K562 (cell line): Measurements from ENCODE around the gene POLD1. TPM values are rescaled to one million over a fixed set of nuclear protein-coding genes. Genes with fewer than 3 reads are reported as not detected.

ENCODE experiments used
- CBX2 ChIP-seq: fragments of 200-600 bp; sonication (generic); IDR thresholded peaks from one replicate; pipeline ENCODE4 v1.6.1; 2012; ENCODE audit warnings: mild to moderate bottlenecking, low read length, inconsistent platforms; ENCODE audit not compliant: insufficient read depth, poor library complexity, severe bottlenecking
- HDAC2 ChIP-seq: fragments of 450-650 bp; IDR thresholded peaks from 2 replicates; pipeline ENCODE4 v1.6.1; 2016; ENCODE audit warnings: mild to moderate bottlenecking
- L3MBTL2 ChIP-seq: fragments of 450-650 bp; IDR thresholded peaks from 2 replicates; pipeline ENCODE4 v1.6.1; 2016; ENCODE audit warnings: mild to moderate bottlenecking, moderate library complexity
- NFIC ChIP-seq: fragments of 450-650 bp; IDR thresholded peaks from 2 replicates; pipeline ENCODE4 v1.6.1; 2017; ENCODE audit warnings: mild to moderate bottlenecking, inconsistent platforms
- PRMT5 ChIP-seq: sonication (generic); formaldehyde crosslinking; IDR thresholded peaks from 2 replicates; pipeline ENCODE4 v1.5.0; 2020; ENCODE audit warnings: missing genetic modification reagents
- ZNF140 ChIP-seq: fragments of 250-450 bp; sonication (Bioruptor Pico); IDR thresholded peaks from 2 replicates; pipeline ENCODE4 v1.8.0; 2021; ENCODE audit warnings: moderate library complexity, mild to moderate bottlenecking, inconsistent platforms
- polyA plus RNA-seq, 8 experiments: library from polyadenylated mRNA; depleted of rRNA in 4 of 8; stranded (reverse) in 5 of 8; unstranded in 3 of 8; fragments of >200 nt; fragmentation: Nextera tagmentation in 2 of 8; fragmentation: Illumina TruSeq in 1 of 8; extraction: Ambion mirVana in 2 of 8; extraction: Trizol in 1 of 8; gene quantifications; 2 replicates each; pipeline versions ENCODE4 v1.2.1 to v1.2.3, GENCODE V29; 2011 to 2014; ENCODE audit warnings: inconsistent platforms in 1 of 8, missing spikeins in 1 of 8
- total RNA-seq, 7 experiments: library from RNA; depleted of rRNA in 6 of 7; stranded (reverse); fragments of >200 nt in 6 of 7; fragmentation: Illumina TruSeq in 2 of 7; extraction: Trizol in 2 of 7; gene quantifications; 2 replicates each; pipeline versions ENCODE4 v1.2.1 to v1.2.3, GENCODE V29; 2011 to 2021; ENCODE audit warnings: low replicate concordance in 1 of 7
- TF ChIP-seq, protein P1 (sequence below): IDR thresholded peaks from 3 replicates; pipeline ENCODE4 v1.6.1; 2011; ENCODE audit warnings: borderline replicate concordance, mild to moderate bottlenecking, moderate library complexity; ENCODE audit not compliant: insufficient read length; ENCODE audit errors: extremely low read depth
- TF ChIP-seq, protein P2 (sequence below), 2 experiments: fragments of 450-650 bp in 1 of 2; sonication (generic) in 1 of 2; formaldehyde crosslinking in 1 of 2; IDR thresholded peaks; 2 replicates each; pipeline versions ENCODE4 v1.7.1 to v1.9.0; 2016 to 2022; ENCODE audit warnings: inconsistent platforms in 1 of 2, mild to moderate bottlenecking in 1 of 2, missing genetic modification reagents in 1 of 2
- TF ChIP-seq, protein P3 (sequence below): fragments of 450-650 bp; IDR thresholded peaks from 2 replicates; pipeline ENCODE4 v1.6.1; 2018; ENCODE audit warnings: mild to moderate bottlenecking, low read depth; ENCODE audit not compliant: partially characterized antibody
- TF ChIP-seq, protein P4 (sequence below): fragments of 200-800 bp; sonication (Bioruptor generic); IDR thresholded peaks from 2 replicates; pipeline ENCODE4 v1.6.1; 2017; ENCODE audit warnings: missing genetic modification characterization, missing compliant biosample characterization

The POLD1 gene
- total and polyA plus RNA-seq, 9 of the 15 experiments (the other 6 are each of a cell fraction or from before 2014, with no cell fraction given), result 1.3 to 312 (median 47.8) TPM

GRCh38 chr19:50358483-50359327 is 25.4 kb upstream of the POLD1 start (continued):
- TF ChIP-seq, protein P1, sequence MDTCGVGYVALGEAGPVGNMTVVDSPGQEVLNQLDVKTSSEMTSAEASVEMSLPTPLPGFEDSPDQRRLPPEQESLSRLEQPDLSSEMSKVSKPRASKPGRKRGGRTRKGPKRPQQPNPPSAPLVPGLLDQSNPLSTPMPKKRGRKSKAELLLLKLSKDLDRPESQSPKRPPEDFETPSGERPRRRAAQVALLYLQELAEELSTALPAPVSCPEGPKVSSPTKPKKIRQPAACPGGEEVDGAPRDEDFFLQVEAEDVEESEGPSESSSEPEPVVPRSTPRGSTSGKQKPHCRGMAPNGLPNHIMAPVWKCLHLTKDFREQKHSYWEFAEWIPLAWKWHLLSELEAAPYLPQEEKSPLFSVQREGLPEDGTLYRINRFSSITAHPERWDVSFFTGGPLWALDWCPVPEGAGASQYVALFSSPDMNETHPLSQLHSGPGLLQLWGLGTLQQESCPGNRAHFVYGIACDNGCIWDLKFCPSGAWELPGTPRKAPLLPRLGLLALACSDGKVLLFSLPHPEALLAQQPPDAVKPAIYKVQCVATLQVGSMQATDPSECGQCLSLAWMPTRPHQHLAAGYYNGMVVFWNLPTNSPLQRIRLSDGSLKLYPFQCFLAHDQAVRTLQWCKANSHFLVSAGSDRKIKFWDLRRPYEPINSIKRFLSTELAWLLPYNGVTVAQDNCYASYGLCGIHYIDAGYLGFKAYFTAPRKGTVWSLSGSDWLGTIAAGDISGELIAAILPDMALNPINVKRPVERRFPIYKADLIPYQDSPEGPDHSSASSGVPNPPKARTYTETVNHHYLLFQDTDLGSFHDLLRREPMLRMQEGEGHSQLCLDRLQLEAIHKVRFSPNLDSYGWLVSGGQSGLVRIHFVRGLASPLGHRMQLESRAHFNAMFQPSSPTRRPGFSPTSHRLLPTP, result no peak
- TF ChIP-seq, protein P2, sequence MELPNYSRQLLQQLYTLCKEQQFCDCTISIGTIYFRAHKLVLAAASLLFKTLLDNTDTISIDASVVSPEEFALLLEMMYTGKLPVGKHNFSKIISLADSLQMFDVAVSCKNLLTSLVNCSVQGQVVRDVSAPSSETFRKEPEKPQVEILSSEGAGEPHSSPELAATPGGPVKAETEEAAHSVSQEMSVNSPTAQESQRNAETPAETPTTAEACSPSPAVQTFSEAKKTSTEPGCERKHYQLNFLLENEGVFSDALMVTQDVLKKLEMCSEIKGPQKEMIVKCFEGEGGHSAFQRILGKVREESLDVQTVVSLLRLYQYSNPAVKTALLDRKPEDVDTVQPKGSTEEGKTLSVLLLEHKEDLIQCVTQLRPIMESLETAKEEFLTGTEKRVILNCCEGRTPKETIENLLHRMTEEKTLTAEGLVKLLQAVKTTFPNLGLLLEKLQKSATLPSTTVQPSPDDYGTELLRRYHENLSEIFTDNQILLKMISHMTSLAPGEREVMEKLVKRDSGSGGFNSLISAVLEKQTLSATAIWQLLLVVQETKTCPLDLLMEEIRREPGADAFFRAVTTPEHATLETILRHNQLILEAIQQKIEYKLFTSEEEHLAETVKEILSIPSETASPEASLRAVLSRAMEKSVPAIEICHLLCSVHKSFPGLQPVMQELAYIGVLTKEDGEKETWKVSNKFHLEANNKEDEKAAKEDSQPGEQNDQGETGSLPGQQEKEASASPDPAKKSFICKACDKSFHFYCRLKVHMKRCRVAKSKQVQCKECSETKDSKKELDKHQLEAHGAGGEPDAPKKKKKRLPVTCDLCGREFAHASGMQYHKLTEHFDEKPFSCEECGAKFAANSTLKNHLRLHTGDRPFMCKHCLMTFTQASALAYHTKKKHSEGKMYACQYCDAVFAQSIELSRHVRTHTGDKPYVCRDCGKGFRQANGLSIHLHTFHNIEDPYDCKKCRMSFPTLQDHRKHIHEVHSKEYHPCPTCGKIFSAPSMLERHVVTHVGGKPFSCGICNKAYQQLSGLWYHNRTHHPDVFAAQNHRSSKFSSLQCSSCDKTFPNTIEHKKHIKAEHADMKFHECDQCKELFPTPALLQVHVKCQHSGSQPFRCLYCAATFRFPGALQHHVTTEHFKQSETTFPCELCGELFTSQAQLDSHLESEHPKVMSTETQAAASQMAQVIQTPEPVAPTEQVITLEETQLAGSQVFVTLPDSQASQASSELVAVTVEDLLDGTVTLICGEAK (IDR thresholded peaks at IDR 0.05), result no peak
- TF ChIP-seq, protein P2 (CRISPR knock-in tag; IDR thresholded peaks at IDR 0.05), result no peak
- TF ChIP-seq NFIC (peak; percentile 42; the same call in 1 of the 2 replicates), PRMT5 (CRISPR knock-in tag) (no peak), ZNF140 (CRISPR knock-in tag) (no peak), HDAC2 (peak; percentile 69), L3MBTL2 (peak; percentile 88), CBX2 (no peak)
- TF ChIP-seq, protein P3, sequence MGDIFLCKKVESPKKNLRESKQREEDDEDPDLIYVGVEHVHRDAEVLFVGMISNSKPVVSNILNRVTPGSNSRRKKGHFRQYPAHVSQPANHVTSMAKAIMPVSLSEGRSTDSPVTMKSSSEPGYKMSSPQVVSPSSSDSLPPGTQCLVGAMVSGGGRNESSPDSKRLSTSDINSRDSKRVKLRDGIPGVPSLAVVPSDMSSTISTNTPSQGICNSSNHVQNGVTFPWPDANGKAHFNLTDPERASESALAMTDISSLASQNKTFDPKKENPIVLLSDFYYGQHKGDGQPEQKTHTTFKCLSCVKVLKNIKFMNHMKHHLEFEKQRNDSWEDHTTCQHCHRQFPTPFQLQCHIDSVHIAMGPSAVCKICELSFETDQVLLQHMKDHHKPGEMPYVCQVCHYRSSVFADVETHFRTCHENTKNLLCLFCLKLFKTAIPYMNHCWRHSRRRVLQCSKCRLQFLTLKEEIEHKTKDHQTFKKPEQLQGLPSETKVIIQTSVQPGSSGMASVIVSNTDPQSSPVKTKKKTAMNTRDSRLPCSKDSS, result no peak
- TF ChIP-seq, protein P4, sequence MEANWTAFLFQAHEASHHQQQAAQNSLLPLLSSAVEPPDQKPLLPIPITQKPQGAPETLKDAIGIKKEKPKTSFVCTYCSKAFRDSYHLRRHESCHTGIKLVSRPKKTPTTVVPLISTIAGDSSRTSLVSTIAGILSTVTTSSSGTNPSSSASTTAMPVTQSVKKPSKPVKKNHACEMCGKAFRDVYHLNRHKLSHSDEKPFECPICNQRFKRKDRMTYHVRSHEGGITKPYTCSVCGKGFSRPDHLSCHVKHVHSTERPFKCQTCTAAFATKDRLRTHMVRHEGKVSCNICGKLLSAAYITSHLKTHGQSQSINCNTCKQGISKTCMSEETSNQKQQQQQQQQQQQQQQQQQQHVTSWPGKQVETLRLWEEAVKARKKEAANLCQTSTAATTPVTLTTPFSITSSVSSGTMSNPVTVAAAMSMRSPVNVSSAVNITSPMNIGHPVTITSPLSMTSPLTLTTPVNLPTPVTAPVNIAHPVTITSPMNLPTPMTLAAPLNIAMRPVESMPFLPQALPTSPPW (CRISPR knock-in tag), result peak; percentile 40
